OCI-LY7 (cell line): ENCODE measurements around the gene PPP2R3B.

Experiments used
- EZH2phosphoT487 ChIP-seq: fragments of 200-600 bp; sonication (generic); IDR thresholded peaks from 2 replicates; pipeline ENCODE4 v1.6.1; 2018; ENCODE audit warnings: low read depth, borderline replicate concordance, mild to moderate bottlenecking, mixed run types, antibody characterized with exemption, low read length, moderate library complexity, mixed read lengths
- TF ChIP-seq, protein P1 (sequence below): fragments of 200-600 bp; sonication (generic); conservative IDR thresholded peaks from 2 replicates; pipeline ENCODE4 v1.5.1; 2014; ENCODE audit warnings: mild to moderate bottlenecking, antibody characterized with exemption, low read length, moderate library complexity, mixed read lengths

- TF ChIP-seq, protein P1, sequence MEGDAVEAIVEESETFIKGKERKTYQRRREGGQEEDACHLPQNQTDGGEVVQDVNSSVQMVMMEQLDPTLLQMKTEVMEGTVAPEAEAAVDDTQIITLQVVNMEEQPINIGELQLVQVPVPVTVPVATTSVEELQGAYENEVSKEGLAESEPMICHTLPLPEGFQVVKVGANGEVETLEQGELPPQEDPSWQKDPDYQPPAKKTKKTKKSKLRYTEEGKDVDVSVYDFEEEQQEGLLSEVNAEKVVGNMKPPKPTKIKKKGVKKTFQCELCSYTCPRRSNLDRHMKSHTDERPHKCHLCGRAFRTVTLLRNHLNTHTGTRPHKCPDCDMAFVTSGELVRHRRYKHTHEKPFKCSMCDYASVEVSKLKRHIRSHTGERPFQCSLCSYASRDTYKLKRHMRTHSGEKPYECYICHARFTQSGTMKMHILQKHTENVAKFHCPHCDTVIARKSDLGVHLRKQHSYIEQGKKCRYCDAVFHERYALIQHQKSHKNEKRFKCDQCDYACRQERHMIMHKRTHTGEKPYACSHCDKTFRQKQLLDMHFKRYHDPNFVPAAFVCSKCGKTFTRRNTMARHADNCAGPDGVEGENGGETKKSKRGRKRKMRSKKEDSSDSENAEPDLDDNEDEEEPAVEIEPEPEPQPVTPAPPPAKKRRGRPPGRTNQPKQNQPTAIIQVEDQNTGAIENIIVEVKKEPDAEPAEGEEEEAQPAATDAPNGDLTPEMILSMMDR, result no peak
- no peak for TF ChIP-seq EZH2phosphoT487
These were observed 37.0 kb downstream of the PPP2R3B start for GRCh38 chrX:349702-350101.
